K562 (cell line): ENCODE measurements around the gene FARP1. TPM values are rescaled to one million over a fixed set of nuclear protein-coding genes. Genes with fewer than 3 reads are reported as not detected.

ENCODE experiments used
- BACH1 ChIP-seq: fragments of 200-800 bp; sonication (Bioruptor generic); IDR thresholded peaks from 2 replicates; pipeline ENCODE4 v1.6.1; 2016; ENCODE audit warnings: missing genetic modification characterization, missing compliant biosample characterization
- EHMT2 ChIP-seq: fragments of 450-650 bp; IDR thresholded peaks from 2 replicates; pipeline ENCODE4 v1.6.1; 2018; ENCODE audit warnings: antibody characterized with exemption
- GATAD2A ChIP-seq: fragments of 450-650 bp; IDR thresholded peaks from 2 replicates; pipeline ENCODE4 v1.6.1; 2017
- GMEB1 ChIP-seq: fragments of 250-450 bp; sonication (Bioruptor Pico); IDR thresholded peaks from 2 replicates; pipeline ENCODE4 v1.4.0; 2020; ENCODE audit warnings: mild to moderate bottlenecking
- TOE1 ChIP-seq, 2 experiments: fragments of 450-650 bp in 1 of 2; sonication (generic) in 1 of 2; formaldehyde crosslinking in 1 of 2; IDR thresholded peaks; 2 replicates each; pipeline versions ENCODE4 v1.7.1 to v1.8.0; 2016 to 2022; ENCODE audit warnings: borderline replicate concordance in 2 of 2, mild to moderate bottlenecking in 2 of 2, antibody characterized with exemption in 1 of 2, inconsistent platforms in 1 of 2, low read depth in 1 of 2, missing genetic modification reagents in 1 of 2, moderate library complexity in 1 of 2
- polyA plus RNA-seq, 8 experiments: library from polyadenylated mRNA; depleted of rRNA in 4 of 8; stranded (reverse) in 5 of 8; unstranded in 3 of 8; fragments of >200 nt; fragmentation: Nextera tagmentation in 2 of 8; fragmentation: Illumina TruSeq in 1 of 8; extraction: Ambion mirVana in 2 of 8; extraction: Trizol in 1 of 8; gene quantifications; 2 replicates each; pipeline versions ENCODE4 v1.2.1 to v1.2.3, GENCODE V29; 2011 to 2014; ENCODE audit warnings: inconsistent platforms in 1 of 8, missing spikeins in 1 of 8
- total RNA-seq, 7 experiments: library from RNA; depleted of rRNA in 6 of 7; stranded (reverse); fragments of >200 nt in 6 of 7; fragmentation: Illumina TruSeq in 2 of 7; extraction: Trizol in 2 of 7; gene quantifications; 2 replicates each; pipeline versions ENCODE4 v1.2.1 to v1.2.3, GENCODE V29; 2011 to 2021; ENCODE audit warnings: low replicate concordance in 1 of 7
- TF ChIP-seq, protein P1 (sequence below), 2 experiments: fragments of 450-650 bp; IDR thresholded peaks; 2 replicates each; pipeline ENCODE4 v1.6.1; 2018; ENCODE audit warnings: mild to moderate bottlenecking in 2 of 2, low read depth in 1 of 2; ENCODE audit not compliant: partially characterized antibody in 2 of 2
- TF ChIP-seq, protein P2 (sequence below): fragments of 250-450 bp; sonication (Bioruptor Pico); IDR thresholded peaks from 2 replicates; pipeline ENCODE4 v1.8.0; 2022; ENCODE audit warnings: inconsistent platforms

FARP1 gene
- total and polyA plus RNA-seq, 9 of the 15 experiments (the other 6 are each of a cell fraction or from before 2014, with no cell fraction given): 0.03 to 0.29 (median 0.05) TPM; not detected in 3

- TF ChIP-seq, protein P1, sequence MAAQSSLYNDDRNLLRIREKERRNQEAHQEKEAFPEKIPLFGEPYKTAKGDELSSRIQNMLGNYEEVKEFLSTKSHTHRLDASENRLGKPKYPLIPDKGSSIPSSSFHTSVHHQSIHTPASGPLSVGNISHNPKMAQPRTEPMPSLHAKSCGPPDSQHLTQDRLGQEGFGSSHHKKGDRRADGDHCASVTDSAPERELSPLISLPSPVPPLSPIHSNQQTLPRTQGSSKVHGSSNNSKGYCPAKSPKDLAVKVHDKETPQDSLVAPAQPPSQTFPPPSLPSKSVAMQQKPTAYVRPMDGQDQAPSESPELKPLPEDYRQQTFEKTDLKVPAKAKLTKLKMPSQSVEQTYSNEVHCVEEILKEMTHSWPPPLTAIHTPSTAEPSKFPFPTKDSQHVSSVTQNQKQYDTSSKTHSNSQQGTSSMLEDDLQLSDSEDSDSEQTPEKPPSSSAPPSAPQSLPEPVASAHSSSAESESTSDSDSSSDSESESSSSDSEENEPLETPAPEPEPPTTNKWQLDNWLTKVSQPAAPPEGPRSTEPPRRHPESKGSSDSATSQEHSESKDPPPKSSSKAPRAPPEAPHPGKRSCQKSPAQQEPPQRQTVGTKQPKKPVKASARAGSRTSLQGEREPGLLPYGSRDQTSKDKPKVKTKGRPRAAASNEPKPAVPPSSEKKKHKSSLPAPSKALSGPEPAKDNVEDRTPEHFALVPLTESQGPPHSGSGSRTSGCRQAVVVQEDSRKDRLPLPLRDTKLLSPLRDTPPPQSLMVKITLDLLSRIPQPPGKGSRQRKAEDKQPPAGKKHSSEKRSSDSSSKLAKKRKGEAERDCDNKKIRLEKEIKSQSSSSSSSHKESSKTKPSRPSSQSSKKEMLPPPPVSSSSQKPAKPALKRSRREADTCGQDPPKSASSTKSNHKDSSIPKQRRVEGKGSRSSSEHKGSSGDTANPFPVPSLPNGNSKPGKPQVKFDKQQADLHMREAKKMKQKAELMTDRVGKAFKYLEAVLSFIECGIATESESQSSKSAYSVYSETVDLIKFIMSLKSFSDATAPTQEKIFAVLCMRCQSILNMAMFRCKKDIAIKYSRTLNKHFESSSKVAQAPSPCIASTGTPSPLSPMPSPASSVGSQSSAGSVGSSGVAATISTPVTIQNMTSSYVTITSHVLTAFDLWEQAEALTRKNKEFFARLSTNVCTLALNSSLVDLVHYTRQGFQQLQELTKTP (IDR thresholded peaks at IDR 0.05; ENCODE audit: low read depth in 1 of 2, partially characterized antibody in 2 of 2): no peak
- no peak for TF ChIP-seq TOE1 (IDR thresholded peaks at IDR 0.05; ENCODE audit: borderline replicate concordance)
- no peak for TF ChIP-seq TOE1 (CRISPR knock-in tag; IDR thresholded peaks at IDR 0.05; ENCODE audit: borderline replicate concordance, low read depth)
- no peak for TF ChIP-seq GMEB1 (CRISPR knock-in tag)
- TF ChIP-seq GATAD2A: no peak
- no peak for TF ChIP-seq EHMT2
- no peak for TF ChIP-seq BACH1 (tag)
- TF ChIP-seq, protein P2, sequence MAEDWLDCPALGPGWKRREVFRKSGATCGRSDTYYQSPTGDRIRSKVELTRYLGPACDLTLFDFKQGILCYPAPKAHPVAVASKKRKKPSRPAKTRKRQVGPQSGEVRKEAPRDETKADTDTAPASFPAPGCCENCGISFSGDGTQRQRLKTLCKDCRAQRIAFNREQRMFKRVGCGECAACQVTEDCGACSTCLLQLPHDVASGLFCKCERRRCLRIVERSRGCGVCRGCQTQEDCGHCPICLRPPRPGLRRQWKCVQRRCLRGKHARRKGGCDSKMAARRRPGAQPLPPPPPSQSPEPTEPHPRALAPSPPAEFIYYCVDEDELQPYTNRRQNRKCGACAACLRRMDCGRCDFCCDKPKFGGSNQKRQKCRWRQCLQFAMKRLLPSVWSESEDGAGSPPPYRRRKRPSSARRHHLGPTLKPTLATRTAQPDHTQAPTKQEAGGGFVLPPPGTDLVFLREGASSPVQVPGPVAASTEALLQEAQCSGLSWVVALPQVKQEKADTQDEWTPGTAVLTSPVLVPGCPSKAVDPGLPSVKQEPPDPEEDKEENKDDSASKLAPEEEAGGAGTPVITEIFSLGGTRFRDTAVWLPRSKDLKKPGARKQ: no peak
These were observed 38.7 kb upstream of the FARP1 start (continued) for GRCh38 chr13:98103942-98104880.
